ENCODE data around the gene FAM228A.

The FAM228A gene

DNA sequence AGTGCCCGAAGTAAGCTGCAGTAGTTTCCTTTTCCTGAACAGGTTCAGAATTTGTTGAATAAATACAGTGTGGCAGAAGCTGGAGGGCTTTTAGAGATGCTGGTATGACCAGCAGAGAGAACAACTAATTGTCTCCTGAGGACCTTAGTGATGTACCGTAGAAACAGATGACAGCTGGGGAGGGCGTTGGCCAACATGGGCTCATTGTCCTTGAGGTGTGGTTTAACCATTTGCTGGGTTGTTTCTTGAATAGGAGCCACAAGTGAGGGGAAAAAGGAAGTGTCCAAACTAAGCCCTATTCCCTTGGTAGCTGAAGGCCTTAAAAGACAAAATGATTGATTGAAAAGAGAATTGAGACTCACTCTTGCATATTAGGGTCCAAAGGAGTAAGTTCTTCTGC, 11.7 kb upstream of the FAM228A start:
- no peaks in the 10 kb centered on the region for H3K79me2 ChIP-seq (ENCODE audit: control insufficient read depth, low read length)
- H3K9me3 ChIP-seq (ENCODE audit: control insufficient read depth, insufficient read depth, low read length) = no peaks in the 10 kb centered on the region
- H3K27me3 ChIP-seq (ENCODE audit: control insufficient read depth, low read length) = no peaks in the 10 kb centered on the region
- H3F3A ChIP-seq (ENCODE audit: control insufficient read depth, insufficient read depth) = no peaks in the 10 kb centered on the region
- no peak for TF ChIP-seq CTCF (IDR thresholded peaks at IDR 0.05; ENCODE audit: low read depth, low read length, poor library complexity, severe bottlenecking)
- no peaks in the 10 kb centered on the region for H3K9me2 ChIP-seq (replicated peaks; ENCODE audit: control insufficient read depth, low read length)
- H4K20me1 ChIP-seq (ENCODE audit: control insufficient read depth, insufficient read depth, low read depth, low read length) = no peaks in the 10 kb centered on the region
- H3K36me3 ChIP-seq (ENCODE audit: control insufficient read depth, low read length) = no peaks in the 10 kb centered on the region
- peaks cover 6% of the 10 kb centered on the region for H3K4me1 ChIP-seq (ENCODE audit: control insufficient read depth, low read length)
- no peak overlapping the region for H3K4me2 ChIP-seq (ENCODE audit: low read length)
- no peak overlapping the region for H3K27ac ChIP-seq (ENCODE audit: low read depth, low read length)
- no peak overlapping the region for H3K4me3 ChIP-seq (ENCODE audit: low read length)

GRCh38 chr2:24163601-24164000, 11.3 kb upstream of the FAM228A start:
- Histone ChIP-seq H3K36me3 (ENCODE audit: control insufficient read depth, low read length) (no peaks in the 10 kb centered on the region), H3F3A (ENCODE audit: control insufficient read depth, insufficient read depth) (no peaks in the 10 kb centered on the region), H3K27ac (ENCODE audit: low read depth, low read length) (no peak overlapping the region), H3K9me2 (replicated peaks; ENCODE audit: control insufficient read depth, low read length) (no peaks in the 10 kb centered on the region), H3K9me3 (ENCODE audit: control insufficient read depth, insufficient read depth, low read length) (no peaks in the 10 kb centered on the region), H3K4me1 (ENCODE audit: control insufficient read depth, low read length) (peaks cover 6% of the 10 kb centered on the region), H3K27me3 (ENCODE audit: control insufficient read depth, low read length) (no peaks in the 10 kb centered on the region), H4K20me1 (ENCODE audit: control insufficient read depth, insufficient read depth, low read depth, low read length) (no peaks in the 10 kb centered on the region), H3K4me3 (ENCODE audit: low read length) (no peak overlapping the region), H3K79me2 (ENCODE audit: control insufficient read depth, low read length) (no peaks in the 10 kb centered on the region), H3K4me2 (ENCODE audit: low read length) (no peak overlapping the region)
- TF ChIP-seq CTCF (IDR thresholded peaks at IDR 0.05; ENCODE audit: low read depth, low read length, poor library complexity, severe bottlenecking) (no peak), EZH2phosphoT487 (IDR thresholded peaks at IDR 0.05; ENCODE audit: borderline replicate concordance, low read length) (no peak)

- Histone ChIP-seq H3K27ac (ENCODE audit: low read depth, low read length) (no peak overlapping the region), H3K27me3 (ENCODE audit: control insufficient read depth, low read length) (no peaks in the 10 kb centered on the region), H3K36me3 (ENCODE audit: control insufficient read depth, low read length) (no peaks in the 10 kb centered on the region), H3K4me2 (ENCODE audit: low read length) (peak overlapping the region; percentile 22), H3K9me2 (replicated peaks; ENCODE audit: control insufficient read depth, low read length) (no peaks in the 10 kb centered on the region), H3F3A (ENCODE audit: control insufficient read depth, insufficient read depth) (no peaks in the 10 kb centered on the region), H4K20me1 (ENCODE audit: control insufficient read depth, insufficient read depth, low read depth, low read length) (no peaks in the 10 kb centered on the region), H3K9me3 (ENCODE audit: control insufficient read depth, insufficient read depth, low read length) (no peaks in the 10 kb centered on the region), H3K79me2 (ENCODE audit: control insufficient read depth, low read length) (no peaks in the 10 kb centered on the region), H3K4me1 (ENCODE audit: control insufficient read depth, low read length) (peaks cover 6% of the 10 kb centered on the region), H3K4me3 (ENCODE audit: low read length) (no peak overlapping the region)
- TF ChIP-seq EZH2phosphoT487 (IDR thresholded peaks at IDR 0.05; ENCODE audit: borderline replicate concordance, low read length) (no peak), CTCF (IDR thresholded peaks at IDR 0.05; ENCODE audit: low read depth, low read length, poor library complexity, severe bottlenecking) (peak; percentile 100)
Measured at GRCh38 chr2:24164416-24164973, 10.4 kb upstream of the FAM228A start.

All from DOHH2 (cell line).